GM20000 (cell line): ENCODE measurements around the gene ZFR.

Source experiments
- DNase-seq: peaks from one replicate; pipeline ENCODE4 v3.0.0; 2012; ENCODE audit warnings: low spot score
- CTCF ChIP-seq: IDR thresholded peaks from 2 replicates; pipeline ENCODE4 v1.5.1; 2012; ENCODE audit warnings: mild to moderate bottlenecking, control low read depth; ENCODE audit errors: extremely low read depth, missing control alignments

The ZFR gene

GRCh38 chr5:32476891-32477290 is 32.4 kb upstream of the ZFR start:
- DNase-seq = no peak
- no peak for TF ChIP-seq CTCF

- DNase-seq = no peak
- no peak for TF ChIP-seq CTCF
Measured at GRCh38 chr5:32475334-32476097, 31.0 kb upstream of the ZFR start.

GRCh38 chr5:32474209-32474854 is 29.8 kb upstream of the ZFR start:
- TF ChIP-seq CTCF = no peak
- no peak for DNase-seq

GRCh38 chr5:32473072-32473471 is 28.5 kb upstream of the ZFR start:
- DNase-seq = no peak
- no peak for TF ChIP-seq CTCF

- TF ChIP-seq CTCF = no peak
- DNase-seq = no peak
Measured at GRCh38 chr5:32471784-32472183, 27.2 kb upstream of the ZFR start.

GRCh38 chr5:32465076-32465475 is 20.5 kb upstream of the ZFR start:
- TF ChIP-seq CTCF = no peak
- DNase-seq = no peak

GRCh38 chr5:32462618-32463017 is 18.1 kb upstream of the ZFR start:
- no peak for DNase-seq
- no peak for TF ChIP-seq CTCF
